Stimulated activated CD8-positive, alpha-beta memory T cell treated with anti-CD3 and anti-CD28 coated beads, Interleukin-7, amount 100 ng/mL, for 48 hours (primary cell): ENCODE results near the gene LAMB4.

Experiments used
- DNase-seq, 2 donors: peaks; one replicate each; pipeline ENCODE4 v3.0.0-alpha.2; 2020; ENCODE audit warnings: low read depth in 1 of 2; ENCODE audit errors: extremely low read depth in 1 of 2

LAMB4 gene, protein sequence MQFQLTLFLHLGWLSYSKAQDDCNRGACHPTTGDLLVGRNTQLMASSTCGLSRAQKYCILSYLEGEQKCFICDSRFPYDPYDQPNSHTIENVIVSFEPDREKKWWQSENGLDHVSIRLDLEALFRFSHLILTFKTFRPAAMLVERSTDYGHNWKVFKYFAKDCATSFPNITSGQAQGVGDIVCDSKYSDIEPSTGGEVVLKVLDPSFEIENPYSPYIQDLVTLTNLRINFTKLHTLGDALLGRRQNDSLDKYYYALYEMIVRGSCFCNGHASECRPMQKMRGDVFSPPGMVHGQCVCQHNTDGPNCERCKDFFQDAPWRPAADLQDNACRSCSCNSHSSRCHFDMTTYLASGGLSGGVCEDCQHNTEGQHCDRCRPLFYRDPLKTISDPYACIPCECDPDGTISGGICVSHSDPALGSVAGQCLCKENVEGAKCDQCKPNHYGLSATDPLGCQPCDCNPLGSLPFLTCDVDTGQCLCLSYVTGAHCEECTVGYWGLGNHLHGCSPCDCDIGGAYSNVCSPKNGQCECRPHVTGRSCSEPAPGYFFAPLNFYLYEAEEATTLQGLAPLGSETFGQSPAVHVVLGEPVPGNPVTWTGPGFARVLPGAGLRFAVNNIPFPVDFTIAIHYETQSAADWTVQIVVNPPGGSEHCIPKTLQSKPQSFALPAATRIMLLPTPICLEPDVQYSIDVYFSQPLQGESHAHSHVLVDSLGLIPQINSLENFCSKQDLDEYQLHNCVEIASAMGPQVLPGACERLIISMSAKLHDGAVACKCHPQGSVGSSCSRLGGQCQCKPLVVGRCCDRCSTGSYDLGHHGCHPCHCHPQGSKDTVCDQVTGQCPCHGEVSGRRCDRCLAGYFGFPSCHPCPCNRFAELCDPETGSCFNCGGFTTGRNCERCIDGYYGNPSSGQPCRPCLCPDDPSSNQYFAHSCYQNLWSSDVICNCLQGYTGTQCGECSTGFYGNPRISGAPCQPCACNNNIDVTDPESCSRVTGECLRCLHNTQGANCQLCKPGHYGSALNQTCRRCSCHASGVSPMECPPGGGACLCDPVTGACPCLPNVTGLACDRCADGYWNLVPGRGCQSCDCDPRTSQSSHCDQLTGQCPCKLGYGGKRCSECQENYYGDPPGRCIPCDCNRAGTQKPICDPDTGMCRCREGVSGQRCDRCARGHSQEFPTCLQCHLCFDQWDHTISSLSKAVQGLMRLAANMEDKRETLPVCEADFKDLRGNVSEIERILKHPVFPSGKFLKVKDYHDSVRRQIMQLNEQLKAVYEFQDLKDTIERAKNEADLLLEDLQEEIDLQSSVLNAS (N-terminal part only)

DNA sequence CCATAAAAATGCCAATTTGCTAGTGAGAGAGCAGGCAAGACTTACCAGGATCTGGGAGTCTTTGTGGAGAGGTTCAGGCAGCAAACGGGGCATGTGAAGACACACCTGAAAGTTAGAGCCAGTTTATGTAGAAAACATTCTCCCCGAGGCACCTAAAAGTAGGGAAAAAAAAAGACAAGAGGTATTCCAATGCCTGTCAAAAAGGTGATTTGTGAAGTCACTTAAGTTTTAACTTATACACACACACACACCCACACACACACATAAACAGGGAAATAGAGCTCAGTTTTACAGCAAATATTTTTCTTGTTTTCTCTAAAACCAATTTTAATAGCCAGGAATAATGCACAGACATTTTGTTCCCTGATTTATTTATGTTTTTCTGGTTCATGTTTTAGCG is at the start of gene LAMB4:
LAMB4 (minus strand) TSS at position 101 of the 400 bp plus-strand sequence. CDS start 7,197 bp downstream, outside the sequence.
- DNase-seq, result no peak

DNA sequence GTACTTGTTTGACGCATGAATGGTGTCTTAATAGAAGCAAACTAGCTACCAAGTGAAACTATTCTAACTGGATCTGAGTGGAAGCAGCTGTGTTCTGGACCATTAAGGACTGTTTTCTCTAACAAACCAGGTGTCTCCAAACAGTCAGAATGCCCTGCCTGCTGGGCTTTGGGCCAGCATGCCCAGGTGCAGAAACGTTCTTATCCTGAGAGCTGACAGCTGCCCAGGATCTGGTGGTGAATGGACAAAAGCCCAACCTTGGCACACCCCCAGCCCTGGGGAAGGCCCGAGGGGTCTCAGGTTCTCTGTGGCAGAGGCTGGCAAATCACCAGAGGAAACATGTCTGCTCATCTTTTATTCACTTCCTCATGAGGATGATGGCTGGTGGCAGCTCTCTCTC is 48.2 kb upstream of the LAMB4 start:
- DNase-seq, result no peak

DNA sequence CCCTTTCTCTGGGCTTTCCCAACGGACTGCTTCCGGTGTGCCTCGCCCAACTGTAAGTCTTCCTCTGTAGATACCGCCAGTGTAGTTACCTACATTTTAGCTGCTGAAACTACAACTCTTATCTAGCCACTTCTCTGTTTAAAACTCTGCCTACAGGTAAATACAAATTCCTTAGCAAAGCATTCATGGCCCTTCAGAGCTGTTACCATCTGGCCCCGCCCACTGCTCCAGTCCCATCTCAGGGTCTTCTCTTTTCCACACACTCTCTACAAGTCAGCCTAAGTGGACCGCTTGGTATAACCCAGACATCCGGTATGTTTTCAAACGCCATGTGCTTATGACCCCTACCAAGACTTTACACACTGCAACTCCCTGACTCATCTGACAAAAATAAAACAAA is 41.0 kb upstream of the LAMB4 start:
- no peak for DNase-seq

DNA sequence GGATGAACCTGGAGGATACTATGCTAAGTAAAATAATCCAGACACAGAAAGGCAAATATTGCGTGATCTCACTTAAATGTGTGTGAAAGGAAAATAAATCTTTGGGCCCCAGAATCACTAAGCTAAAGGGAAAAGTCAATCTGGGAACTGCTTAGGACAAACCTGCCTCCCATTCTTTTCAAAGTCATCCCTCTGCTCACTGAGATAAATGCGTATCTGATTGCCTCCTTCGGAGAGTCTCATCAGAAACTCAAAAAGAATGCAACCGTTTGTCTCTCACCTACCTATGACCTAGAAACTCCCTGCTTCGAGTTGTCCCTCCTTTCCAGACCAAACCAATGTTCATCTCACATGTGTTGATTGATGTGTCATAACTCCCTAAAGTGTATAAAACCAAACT is 40.1 kb upstream of the LAMB4 start:
- DNase-seq, result no peak

DNA sequence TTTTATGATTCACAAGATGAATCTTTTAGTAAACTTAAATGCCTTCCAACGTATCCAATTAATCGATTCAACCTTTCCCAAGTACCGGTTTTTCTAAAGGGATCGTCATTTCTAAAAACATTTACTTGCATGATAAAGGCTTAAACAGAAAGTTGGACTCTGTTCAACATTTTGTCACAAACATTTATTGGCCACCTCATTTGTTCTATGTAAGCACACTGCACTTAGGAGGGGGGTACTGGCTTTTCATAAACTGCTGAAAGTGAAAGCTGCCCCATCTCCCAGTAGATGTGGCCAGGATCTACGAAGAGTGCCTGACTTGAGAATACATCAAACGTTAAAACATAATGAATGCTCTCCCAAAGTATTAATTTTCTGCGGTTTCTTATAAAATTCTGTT is 37.3 kb upstream of the LAMB4 start:
- DNase-seq, result no peak

DNA sequence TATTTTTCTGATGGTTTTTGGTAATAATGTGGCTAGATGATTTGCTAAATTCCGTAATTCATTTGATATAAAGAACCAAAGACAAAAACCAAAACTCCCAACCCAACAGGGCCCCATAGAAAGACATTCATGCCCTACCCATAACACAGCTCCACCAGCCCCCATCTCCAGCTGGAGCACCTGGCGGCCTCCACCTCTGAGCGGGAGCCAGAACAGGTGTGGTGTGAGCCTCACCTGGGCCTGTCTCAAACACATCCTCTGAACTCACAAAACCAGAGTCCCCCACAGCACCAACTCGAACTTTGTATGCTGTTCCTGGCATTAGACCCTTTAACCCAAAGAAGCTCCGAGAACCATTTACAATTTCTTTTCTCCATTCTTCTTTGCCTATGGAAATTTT is 36.5 kb upstream of the LAMB4 start:
- DNase-seq, result no peak

DNA sequence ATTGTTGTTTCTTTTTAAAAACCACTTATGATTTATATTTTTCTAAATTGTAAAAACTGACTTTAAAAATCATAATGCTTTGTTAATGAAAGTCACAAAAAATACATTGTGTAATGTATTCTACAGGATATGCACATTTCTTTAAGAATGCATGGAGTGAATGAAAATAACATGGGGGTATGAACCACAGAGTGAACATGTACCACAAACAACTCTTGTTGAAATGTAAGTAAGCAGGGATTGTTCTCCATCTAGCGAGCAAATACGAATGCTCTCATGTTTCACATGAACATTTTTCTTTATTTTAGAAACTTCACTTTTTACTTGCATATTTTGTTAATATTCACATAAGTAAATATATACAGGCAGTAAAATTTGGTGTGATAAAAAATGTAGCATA is 35.6 kb upstream of the LAMB4 start:
- DNase-seq, result no peak

DNA sequence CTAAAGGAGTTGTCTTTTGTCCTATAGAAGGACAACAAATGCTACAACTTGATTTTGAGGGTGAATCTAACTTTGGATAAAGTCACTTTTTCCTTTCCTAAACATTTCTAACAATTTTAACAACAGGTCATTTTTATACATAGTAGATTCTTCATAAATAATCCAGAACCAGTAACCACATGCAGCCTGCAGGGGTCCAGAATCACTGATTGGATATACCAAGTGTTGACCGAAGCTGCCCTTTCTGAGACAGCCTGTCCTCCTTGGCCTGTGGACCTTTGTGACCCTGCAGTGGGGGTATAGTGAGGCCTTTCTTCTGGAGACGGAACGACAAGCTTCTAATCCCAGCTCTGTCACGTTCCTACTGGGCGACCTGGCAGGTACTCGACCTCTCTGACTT is 34.8 kb upstream of the LAMB4 start:
- DNase-seq, result no peak

DNA sequence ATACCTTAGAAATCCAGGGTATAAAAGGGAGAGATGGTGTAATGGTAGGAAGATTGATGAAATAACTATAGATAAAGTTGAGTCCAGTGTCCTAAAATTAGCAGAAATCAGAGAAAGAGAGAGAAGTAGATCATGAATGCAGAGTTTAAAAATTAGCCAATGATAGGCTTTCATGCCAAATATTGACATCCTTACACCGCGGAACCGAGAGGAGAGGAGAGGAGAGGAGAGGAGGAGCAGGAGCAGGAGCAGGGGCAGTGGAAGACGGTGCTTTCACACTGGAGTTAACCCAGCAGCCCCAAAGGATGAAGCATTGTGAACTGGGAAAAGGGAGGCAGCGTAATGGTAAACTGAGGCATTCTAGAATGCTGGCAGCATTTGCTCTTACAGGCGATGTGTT is 34.2 kb upstream of the LAMB4 start:
- no peak for DNase-seq

DNA sequence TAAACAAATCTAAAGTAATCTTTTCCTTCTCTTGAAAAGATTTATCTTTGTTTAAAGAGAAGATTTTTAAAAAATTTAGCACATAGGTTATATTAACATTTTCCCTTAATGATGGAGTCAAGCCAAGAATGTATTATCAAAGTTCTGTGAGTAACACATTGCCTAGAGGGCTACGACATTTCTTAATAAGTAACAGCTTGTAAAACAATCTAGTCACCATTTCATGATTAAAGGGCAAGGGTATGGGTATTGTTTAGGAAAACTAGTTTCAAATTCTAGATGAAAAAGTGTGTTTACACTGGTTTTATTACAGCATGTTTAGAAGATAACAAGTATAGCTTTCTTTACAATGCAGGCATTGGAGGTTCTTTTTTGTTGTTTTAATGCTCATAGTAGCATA is 28.6 kb upstream of the LAMB4 start:
- DNase-seq, result no peak

DNA sequence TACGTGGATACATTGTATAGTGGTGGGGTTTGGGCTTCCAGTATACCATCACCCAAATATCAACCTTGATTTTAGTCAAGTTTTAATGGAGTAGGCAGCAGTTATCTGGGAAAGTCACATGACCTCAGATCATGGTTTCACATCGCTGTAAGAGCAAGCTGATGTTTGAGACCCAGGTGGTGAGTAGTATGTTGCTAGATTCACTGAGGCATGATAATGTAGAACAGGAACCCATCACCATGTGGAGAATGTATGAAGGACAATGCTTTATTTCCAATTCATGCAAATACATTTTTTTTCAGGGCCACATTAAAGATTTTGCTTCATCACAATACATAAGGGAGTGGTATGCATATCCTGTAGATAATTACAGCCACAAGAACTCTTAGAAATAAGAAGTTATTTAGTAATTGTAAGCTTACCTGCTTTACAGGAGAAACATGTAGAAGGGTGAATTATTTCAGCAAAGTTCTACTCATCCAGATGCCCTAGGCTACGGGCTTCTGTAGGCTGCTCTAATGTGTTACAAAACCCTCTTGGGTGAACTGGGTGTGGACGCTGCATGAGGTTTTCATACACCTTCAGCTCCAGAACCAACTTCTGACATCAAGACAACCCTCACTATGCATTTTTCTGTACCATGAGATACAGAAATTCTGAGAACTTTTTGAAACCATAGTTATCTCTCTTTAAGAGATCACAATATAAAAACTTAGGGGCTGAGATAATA is 27.6 kb upstream of the LAMB4 start:
- DNase-seq, result no peak

DNA sequence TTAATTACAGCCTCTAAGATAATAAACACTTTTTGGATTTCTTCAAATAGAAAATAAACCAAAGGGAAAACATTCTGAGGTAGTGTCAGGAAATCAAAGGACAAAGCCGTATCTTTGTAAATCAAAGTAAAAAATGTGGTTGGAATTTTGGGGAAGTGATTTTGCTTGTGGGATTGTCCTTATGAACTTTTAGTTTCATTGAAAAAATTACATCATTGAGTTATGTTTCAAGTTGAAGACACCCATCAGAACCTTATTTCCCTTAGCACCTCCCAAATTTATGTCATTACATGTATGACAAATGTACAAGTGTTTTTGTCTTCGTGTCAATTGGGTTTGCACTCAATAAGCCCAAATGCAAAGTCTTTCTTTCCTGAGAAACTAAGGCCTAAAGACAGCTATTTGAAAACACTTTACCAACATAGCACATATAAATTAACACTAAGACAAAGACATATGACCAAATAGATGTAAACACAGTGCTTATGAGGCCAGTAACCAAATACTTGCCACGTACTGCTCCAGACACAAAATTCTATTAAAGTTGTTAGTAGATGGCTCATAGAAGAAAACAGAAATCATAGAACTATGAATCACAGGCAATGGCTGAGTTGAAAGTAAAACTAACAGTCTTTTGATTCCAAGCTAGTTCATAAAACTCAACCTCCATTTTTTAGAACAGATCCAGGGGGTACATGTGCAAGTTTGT is 26.9 kb upstream of the LAMB4 start:
- no peak for DNase-seq

DNA sequence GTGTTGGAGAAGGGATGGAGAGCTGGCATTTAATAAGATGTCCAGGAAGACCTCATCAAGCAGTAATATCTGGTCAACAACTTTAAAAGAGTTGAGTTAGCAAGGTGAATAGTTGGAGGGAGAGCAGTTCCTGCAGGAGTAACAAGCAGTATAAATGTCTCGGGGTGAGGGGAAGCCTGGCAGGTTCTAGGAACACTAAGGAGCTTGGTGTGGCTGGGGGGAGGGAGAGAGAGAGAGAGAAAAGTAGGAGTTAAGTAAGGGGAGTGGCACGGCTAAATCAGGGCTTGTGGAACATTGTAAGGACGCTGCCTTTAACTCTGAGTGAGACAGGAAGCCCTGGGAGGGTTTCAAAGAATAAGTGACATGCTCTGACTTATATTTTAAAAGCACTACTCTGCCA is 22.0 kb upstream of the LAMB4 start:
- no peak for DNase-seq

DNA sequence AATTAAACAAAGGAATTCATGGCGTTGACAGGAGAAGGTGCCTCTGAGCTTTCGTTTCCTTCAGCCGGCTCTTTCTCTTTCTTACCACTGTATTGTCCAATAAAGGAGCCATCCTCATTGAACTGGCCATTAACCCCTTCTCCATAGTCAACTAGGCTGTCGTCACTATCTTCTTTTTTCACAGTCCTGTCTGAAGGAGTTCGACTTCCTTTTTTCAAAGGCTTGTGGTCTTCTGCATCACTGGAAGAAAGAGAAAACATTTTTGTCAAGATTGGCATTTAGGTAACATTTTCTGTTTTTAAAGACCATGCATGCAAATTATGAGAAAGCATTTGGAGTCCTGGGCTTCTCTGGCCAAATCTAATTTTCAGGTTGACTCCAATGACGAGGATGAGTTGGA is 19.7 kb upstream of the LAMB4 start:
- no peak for DNase-seq

DNA sequence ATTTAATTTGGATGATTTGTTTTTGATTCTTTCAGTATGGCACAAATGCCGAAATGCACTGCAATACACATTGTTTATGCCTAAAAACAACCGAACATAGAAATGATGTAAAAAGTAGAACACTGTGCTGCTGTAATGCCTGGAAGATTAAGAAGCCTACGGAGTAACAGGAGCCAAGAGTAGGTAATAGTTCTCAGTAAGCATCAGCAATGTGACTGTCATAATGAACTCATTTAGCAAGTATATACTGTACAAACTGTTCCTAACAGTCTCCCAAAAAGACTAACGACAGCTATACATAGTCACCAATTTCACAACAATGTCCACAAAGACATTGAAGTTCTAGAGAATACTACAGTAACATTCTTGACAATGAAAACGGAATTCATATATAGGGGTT is 19.0 kb upstream of the LAMB4 start:
- DNase-seq, result no peak

DNA sequence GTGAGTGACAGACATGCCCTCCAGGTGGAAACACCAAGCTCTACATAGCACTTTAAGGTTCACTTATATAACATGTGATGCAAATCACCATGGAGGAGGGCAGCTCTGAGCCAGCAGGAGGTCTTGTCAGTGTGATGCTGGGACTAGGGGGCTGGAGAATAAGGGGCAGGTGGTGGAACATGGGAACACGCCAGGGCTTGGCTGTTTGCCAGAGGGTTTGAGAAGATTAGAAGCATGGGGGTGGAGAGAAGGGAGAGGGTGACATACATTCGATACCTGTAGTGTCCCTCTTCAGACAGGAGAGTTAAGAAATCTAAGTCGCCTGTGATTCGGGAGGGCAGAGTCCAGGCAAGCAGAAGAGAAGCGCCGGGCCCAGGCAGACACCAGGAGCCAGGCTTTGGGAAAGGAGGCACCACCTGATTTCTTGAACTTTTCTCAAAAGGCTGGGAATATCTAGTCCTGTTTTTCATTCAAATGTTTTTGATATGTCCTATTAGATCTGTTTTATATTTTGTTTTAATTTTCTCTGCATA is 16.9 kb upstream of the LAMB4 start:
- DNase-seq, result no peak

DNA sequence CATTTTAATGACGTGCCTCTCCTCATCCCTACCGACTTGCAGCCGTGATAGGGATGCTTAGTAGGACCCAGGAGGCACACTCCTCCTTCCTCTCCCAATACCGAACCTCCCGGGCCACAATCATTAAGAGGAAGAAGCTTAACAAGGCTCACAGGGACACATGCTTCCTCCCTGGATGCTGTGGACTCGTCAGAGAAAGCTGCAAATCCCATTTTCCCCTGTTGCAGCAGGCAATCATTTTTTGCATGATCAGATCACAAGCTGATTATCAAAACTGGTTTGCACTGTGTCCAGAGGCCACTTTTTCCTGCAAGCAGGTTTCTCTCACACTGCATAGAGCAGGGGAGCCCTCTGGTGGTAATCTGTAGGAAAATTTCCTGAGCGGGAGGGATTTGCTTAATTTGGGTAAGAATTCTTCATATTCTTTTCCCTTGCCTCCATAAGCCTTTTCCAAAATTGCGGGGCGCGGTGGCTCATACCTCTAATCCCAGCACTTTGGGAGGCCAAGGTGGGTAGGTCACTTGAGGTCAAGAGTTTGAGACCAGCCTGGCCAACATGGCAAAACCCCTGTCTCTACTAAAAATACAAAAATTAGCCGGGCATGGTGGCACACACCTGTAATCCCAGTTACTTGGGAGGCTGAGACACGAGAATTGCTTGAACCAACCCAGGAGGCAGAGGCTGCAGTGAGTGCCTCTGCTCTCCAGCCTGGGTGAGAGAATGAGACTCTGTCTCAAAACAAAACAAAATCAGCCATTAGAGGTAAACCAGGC is 16.1 kb upstream of the LAMB4 start:
- DNase-seq, result peak in 1 of 2 donors; percentile 13

DNA sequence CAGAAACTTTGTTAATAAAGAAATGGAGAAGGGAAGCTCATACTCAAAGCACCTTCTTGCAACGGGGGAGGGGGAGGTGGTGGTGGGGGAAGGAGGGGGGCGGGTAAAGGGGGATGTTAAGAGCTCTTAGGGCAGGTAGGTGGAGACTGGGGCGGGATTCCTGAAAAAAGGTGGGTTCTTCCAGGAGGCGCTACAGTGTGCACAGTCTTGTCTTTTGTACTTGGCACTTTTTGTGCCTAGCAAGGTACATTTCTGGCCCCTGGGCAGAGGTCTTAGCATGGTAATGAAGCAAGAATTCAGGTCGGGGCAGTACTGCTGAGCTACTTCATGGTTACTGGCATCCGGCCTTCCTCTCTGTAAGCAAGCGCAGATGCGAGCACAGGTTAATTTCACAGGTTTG is 15.2 kb upstream of the LAMB4 start:
- no peak for DNase-seq

DNA sequence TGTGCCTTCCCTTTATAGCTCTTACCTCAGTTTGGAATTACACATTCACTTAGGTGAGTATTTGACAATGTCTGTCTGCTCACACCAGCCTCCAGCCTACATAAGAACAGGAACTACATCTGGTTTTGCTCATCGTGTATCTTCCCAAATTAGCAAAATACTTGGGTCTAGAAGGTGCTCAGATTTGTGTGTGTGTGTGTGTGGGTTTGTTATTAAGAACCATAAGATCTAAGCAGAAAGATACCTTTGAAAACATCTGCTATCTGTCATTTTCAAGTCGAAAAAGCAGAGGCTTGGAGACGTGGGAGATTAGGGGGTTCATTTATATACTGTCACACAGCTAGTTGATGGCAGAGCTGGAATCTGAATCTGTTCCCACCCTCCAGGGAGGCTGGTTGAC is 14.8 kb upstream of the LAMB4 start:
- DNase-seq, result no peak
